ENCODE results near the gene LDHD.

Gene LDHD

GRCh38 chr16:75114179-75114945 lies 2.2 kb downstream of the LDHD start:
- DNase-seq = no peak

DNA sequence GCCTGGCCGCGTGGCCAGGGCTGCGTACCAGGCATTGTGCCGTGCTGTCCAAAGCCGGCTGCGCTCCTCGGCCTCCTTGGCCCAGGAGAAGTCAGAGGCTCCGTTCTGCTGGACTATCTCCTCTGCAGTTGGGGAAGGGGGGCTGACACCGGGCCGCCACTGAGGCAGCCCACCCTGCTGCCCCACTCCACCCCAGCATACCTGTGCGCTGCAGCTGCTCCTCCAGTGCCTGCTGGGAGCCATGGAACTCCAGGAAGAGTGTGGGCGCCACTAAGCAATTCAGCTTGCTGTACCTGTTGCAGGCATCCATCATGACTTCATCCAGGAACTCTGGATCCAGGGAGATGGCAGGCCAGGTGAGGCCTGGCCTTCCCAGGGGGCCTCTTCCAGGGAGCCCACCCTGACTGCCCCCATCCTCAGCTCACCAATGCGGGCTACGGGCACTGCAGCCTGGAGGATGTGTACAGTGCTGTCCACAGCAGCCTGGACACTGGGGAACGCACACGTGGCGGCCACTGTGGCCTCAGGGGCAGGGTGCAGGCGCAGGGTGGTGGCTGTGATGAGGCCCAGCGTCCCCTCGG lies 2.9 kb downstream of the LDHD start:
- no peak for DNase-seq

- no peak for DNase-seq
Measured at GRCh38 chr16:75112734-75113491, 3.7 kb downstream of the LDHD start.

DNA sequence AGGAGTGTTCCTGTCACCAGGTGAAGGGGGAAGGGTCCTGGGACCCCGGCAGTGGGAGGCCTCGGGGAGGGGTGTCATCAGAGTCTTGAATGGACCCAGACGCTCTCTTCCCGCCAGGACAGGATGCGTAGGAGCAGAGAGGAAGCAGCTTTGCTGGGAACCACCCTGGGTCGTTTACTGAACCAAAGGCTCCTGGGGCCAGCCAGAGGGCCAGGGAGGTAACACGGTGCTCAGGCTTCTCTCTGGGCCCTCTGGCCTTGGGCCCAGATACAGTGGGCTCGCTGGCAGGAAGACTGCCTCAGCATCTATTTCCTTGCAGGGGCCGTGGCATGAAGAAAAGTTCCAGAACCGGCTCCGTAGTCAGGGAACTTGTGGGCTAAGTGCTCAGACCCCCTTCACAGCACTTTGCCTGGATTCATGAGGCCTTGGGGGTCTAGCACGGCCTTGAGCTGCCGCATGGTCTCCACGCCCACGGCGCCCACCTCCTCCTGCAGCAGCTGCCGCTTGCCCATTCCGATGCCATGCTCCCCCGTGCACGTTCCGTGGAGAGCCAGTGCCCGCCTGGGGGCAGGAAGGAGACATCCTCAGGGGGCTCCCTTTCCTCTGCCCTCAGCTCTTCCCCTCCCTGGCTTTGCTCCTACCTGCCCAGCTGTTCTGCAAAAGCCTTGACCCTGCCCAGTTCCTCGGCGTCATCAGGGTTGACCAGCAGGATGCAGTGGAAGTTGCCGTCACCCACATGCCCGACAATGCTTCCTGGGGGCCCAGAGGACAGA lies 4.4 kb downstream of the LDHD start:
- no peak for DNase-seq

DNA sequence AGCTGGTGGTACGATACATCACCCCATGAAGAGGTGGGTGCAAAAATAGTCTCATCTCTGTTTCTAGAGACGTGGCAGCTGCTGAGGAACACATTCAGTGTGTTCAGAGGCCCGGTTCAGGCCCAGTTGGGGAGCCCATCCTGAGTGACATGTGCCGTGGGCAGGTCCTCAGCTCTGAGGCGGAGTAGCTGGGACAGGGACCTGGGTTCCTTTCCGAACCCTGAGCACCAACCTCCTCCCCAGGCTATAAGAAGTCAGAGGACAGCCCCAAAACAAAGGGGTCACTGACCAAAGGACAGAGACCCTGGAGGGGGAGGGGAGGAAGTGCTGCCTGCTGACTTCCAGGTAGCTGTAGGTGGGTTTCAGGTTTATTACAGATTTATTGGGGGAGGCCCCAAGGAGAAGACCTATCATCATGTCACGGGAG lies 5.1 kb downstream of the LDHD start:
- no peak for DNase-seq

GRCh38 chr16:75110637-75111513 lies 5.7 kb downstream of the LDHD start:
- DNase-seq = peak; percentile 47 to 67

GRCh38 chr16:75109732-75110243 lies 6.8 kb downstream of the LDHD start:
- DNase-seq = no peak

DNA sequence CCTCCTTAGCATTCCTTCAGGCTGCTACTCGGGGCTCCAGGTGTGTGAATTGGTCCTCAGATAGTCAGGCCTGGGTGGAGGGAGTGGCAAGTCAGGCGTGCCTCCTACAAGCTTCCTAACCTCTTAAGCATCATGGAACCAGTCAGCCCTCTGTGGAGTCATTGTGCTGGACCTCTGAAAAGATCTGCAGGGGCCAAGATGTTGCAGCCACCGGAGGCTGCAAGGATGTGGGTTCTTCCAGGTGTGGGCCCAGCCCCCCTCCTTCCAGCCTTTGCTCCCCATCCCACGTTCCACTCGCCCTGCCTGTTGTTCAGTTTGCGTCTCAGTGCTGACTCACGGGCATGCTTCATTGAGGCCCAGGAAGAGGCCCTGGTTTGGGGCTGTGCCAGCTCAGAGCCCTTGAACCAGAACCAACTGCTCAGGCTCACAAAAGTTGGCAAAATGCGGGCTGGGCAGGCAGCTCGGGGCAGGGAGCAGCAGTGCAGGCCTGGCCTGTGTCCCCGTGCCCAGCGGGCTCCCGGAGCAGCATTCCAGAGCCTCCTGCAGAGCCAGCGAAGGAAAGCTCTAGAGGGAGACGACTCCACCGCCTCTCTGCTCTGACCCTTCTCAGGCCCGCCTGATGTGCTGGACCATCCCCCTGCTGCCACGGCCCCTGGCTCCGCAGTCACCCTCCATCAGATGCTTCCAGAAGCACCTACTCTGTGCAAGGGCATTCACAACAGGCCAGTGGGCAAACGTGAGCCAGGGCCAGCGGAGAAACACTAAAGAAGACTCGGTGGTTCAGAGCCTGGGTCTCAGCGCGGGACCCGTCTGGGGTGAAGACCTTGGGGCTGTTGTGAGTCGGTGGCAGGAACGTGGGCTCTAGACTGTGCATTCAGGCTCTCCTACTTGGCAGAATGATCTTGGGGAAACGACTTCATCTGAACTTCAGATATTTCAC lies 7.5 kb downstream of the LDHD start:
- peak; percentile 44 to 57 for DNase-seq

DNA sequence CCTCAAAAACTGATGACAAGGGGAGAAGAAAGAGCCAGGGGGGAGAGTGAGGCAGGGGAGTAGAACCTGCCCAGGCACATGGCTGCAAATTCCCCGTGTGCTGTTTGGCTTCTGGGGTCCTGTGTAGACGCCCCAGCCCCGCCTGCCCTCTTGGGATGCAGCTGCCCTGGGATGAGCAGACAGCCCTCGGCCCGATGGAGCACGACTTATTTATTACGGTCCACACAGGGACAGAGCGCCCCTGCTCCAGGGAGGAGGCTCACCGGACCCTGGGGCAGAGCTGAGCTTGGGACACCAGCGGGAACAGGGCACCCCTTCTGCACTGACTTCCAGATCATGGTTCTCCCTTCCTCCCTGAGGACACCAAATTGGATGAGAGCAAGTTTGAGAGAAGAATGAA lies 9.1 kb downstream of the LDHD start:
- no peak for DNase-seq

DNA sequence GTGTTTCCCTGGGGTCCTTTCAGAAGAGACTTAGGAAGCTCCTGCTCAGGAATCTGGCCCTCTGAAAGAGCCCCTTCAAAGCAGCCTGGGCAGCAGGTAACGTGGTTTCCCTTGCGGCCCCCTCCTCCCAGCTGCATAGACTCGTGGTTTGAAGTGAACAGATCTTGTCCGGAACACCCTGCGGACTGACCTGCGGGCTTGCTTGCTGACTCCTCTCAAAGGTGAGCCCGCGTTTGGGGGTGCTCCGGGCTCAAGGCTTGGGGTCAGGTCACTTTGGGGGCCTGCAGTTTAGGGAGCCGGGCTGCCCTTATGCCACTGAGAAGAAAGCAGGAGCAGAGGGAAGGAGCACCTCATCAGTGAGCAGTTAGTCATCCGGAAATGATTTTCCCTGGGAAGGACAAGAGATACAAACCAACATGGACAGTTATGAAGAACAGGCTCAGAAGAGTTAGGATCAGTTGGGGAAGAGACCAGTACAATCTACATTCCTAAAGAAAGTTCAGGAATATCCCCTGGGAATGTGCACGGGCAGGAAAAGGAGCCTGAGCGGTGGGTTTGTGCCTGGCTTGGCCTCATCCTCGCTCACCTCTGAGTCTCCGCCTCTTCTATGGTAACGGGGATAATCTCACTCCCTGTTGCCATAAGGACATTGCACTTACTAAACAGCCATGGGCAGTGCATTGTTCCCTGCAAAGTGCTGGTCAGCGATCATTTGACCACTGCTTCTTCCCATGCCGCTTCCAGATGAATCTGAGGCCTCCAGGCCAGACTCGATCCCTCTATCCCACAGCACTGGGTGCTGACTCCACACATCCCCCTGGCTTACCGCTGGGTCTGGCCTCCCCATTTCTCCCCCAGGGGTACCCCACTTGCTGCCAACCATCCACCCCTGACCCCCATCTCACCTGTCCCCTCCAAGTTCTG lies 10.0 kb downstream of the LDHD start:
- DNase-seq = no peak

- DNase-seq = peak in 1 of 2 donors; percentile 85
Measured at GRCh38 chr16:75105306-75106061, 11.1 kb downstream of the LDHD start.

GRCh38 chr16:75104836-75105235 lies 11.7 kb downstream of the LDHD start:
- DNase-seq = no peak

GRCh38 chr16:75103994-75104393 lies 12.6 kb downstream of the LDHD start:
- DNase-seq = no peak

DNA sequence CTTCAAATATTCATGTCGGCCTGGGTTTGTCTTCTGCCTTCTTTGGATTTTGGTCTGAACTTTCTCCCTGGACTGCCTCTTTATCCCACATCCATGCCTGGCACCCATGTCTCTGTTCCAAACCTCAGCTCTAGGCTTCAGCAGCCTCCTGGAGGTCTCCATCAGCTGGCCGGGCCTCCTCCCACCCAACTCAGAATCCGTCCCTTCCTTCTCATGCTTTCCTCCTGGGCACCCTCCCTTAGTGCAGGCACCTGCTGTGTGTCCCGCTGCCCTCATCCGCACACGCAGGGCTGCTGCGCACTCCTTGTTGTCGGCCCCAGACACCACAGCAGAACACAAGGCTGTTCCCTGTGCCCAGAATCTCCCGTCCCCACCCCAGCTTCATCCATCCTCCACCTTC lies 14.0 kb downstream of the LDHD start:
- DNase-seq = no peak

DNA sequence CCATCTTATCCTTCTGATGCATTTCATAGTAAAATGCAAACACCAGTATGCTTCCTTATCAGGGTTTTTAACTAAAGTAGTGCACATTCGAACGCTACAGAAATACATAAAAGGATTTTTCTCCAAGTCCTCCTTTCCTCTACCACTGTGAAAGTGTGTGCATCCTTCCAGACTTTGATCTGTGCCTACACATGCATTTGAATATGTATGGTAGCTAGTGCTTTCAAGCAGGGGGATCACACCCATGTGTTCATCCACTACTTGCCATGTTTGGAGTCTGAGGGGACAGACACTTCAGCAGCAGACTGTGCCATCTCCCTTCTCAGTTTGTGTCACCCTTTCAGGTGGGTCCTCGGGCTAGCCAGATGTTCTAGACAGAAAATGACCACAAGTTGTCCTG lies 14.9 kb downstream of the LDHD start:
- DNase-seq = no peak

GRCh38 chr16:75100603-75100990 lies 16.0 kb downstream of the LDHD start:
- no peak for DNase-seq

GRCh38 chr16:75099738-75100602 lies 16.6 kb downstream of the LDHD start:
- peak in 1 of 2 donors; percentile 84 for DNase-seq

Data from bone marrow (tissue), 2 donors.